ENCODE results near the gene NUP54.

Gene NUP54

GRCh38 chr4:76096076-76096475 lies 52.1 kb downstream of the NUP54 start:
- H3K4me3 ChIP-seq (ENCODE audit: control insufficient read depth, low read depth, low read length), result no peak overlapping the region
- no peak for DNase-seq (ENCODE audit: low read depth)
- TF ChIP-seq, protein P1, sequence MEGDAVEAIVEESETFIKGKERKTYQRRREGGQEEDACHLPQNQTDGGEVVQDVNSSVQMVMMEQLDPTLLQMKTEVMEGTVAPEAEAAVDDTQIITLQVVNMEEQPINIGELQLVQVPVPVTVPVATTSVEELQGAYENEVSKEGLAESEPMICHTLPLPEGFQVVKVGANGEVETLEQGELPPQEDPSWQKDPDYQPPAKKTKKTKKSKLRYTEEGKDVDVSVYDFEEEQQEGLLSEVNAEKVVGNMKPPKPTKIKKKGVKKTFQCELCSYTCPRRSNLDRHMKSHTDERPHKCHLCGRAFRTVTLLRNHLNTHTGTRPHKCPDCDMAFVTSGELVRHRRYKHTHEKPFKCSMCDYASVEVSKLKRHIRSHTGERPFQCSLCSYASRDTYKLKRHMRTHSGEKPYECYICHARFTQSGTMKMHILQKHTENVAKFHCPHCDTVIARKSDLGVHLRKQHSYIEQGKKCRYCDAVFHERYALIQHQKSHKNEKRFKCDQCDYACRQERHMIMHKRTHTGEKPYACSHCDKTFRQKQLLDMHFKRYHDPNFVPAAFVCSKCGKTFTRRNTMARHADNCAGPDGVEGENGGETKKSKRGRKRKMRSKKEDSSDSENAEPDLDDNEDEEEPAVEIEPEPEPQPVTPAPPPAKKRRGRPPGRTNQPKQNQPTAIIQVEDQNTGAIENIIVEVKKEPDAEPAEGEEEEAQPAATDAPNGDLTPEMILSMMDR (conservative IDR thresholded peaks at IDR 0.05; ENCODE audit: control insufficient read depth, insufficient read depth, low read depth, low read length), result no peak

DNA sequence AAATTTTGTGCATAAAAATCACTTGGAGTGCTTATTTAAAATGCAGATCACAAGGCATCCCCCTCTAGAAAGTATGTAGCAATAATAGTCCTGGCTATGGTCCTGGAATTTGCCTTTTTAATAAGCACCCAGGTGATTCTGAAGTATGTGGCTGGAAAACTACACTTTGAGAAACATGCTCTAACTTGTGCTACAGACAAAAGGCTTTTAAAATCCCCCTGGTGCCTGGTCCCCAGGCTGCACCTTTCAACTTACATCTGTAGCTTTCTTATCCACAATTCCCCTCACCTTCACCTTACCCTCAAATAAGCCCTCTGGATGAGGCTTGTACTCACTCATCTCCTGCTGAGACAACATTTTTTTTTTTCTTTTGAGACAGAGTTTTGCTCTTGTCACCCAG lies 52.6 kb downstream of the NUP54 start:
- TF ChIP-seq, protein P1 (conservative IDR thresholded peaks at IDR 0.05; ENCODE audit: control insufficient read depth, insufficient read depth, low read depth, low read length), result no peak
- no peak overlapping the region for H3K4me3 ChIP-seq (ENCODE audit: control insufficient read depth, low read depth, low read length)

GRCh38 chr4:76091052-76091451 lies 57.1 kb downstream of the NUP54 start:
- DNase-seq (ENCODE audit: low read depth), result no peak
- H3K4me3 ChIP-seq (ENCODE audit: control insufficient read depth, low read depth, low read length), result no peak overlapping the region
- TF ChIP-seq, protein P1 (conservative IDR thresholded peaks at IDR 0.05; ENCODE audit: control insufficient read depth, insufficient read depth, low read depth, low read length), result no peak

More for the DNA sequence above, 52.6 kb downstream of the NUP54 start:
- DNase-seq (ENCODE audit: low read depth), result no peak

DNA sequence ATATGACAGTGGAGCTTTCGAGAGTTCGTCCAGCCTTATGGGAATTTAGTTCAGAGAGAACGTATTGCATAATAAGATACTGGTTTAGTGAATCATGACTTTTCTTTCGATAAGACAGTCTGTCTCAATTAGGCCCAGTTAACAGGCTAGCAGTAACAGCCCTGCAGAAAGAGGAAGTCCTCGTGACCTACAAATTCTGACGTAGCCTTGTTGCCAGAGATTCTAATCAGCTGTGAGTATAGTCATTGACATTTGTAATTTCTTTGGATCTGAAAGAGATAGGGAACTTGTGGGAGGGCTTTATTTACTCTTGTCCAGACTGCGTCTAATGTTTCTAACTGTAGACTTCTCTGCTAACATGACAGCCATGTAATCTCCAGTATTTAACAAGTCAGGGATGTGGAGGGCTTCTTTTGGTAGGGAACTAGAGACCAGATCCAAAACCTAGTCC lies 57.9 kb downstream of the NUP54 start:
- DNase-seq (ENCODE audit: low read depth), result peak; percentile 91
- TF ChIP-seq, protein P1 (conservative IDR thresholded peaks at IDR 0.05; ENCODE audit: control insufficient read depth, insufficient read depth, low read depth, low read length), result no peak
- no peak overlapping the region for H3K4me3 ChIP-seq (ENCODE audit: control insufficient read depth, low read depth, low read length)

DNA sequence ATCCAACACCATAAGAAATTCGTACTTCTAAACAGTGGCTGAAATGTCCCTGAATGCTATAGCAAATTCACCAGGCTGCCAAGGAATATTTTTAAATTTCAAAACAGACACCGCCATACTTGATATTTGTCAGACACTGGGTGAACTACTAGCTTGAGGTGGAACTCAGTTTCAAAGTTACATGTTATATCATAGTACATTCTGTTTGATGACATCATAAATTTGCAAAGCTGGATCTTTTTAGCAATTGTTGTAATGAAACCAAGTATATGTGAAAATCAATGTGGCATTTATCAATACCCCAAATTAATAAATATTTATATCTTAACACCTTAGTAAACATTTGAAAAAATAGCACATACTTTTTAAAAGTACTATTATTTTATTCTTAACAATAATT lies 59.5 kb downstream of the NUP54 start:
- no peak overlapping the region for H3K4me3 ChIP-seq (ENCODE audit: control insufficient read depth, low read depth, low read length)
- TF ChIP-seq, protein P1 (conservative IDR thresholded peaks at IDR 0.05; ENCODE audit: control insufficient read depth, insufficient read depth, low read depth, low read length), result no peak
- no peak for DNase-seq (ENCODE audit: low read depth)

- DNase-seq (ENCODE audit: low read depth), result peak; percentile 73
- no peak overlapping the region for H3K4me3 ChIP-seq (ENCODE audit: control insufficient read depth, low read depth, low read length)
- TF ChIP-seq, protein P1 (conservative IDR thresholded peaks at IDR 0.05; ENCODE audit: control insufficient read depth, insufficient read depth, low read depth, low read length), result peak; percentile 80
These were observed 61.0 kb downstream of the NUP54 start for GRCh38 chr4:76087007-76087769.
